ENCODE data around the gene TBC1D26.
"Not testable (repeated sequence)": the region's sequence is repeated elsewhere in the genome, so short reads cannot be mapped to it uniquely, and the experiment has no call there.

TBC1D26 gene

DNA sequence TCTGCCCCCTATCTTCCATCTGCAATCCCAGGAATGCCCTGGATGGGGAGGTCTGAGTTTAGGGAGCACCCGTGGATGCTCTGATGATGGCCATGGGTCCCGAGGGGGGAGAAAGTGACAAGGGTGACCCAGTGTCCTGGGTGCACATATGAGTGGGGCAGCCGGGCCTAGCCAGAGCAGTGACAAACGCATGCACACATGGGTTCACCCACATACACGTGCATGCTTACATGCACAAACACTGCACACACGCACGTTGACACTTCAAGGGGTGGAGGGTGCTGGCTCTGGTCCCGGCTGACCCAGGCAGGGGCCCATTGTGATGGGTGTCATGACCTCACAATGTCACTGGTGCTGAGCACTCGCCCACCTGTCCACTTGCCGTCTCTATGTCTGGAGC, at the start of gene TBC1D26:
TSS of gene TBC1D26 (plus strand) at position 384 of the 400 bp plus-strand sequence. CDS start 3,066 bp downstream, outside the sequence.
- H3K36me3 ChIP-seq (ENCODE audit: control insufficient read depth, insufficient read depth, low read length); H3K4me1 ChIP-seq (ENCODE audit: control insufficient read depth, insufficient read depth, low read length); H3K27me3 ChIP-seq (ENCODE audit: control insufficient read depth, insufficient read depth, low read length); H3K9me3 ChIP-seq (ENCODE audit: control insufficient read depth, low read length); H3K9ac ChIP-seq (ENCODE audit: low read length); H3K4me3 ChIP-seq (ENCODE audit: low read length): not testable (repeated sequence)

DNA sequence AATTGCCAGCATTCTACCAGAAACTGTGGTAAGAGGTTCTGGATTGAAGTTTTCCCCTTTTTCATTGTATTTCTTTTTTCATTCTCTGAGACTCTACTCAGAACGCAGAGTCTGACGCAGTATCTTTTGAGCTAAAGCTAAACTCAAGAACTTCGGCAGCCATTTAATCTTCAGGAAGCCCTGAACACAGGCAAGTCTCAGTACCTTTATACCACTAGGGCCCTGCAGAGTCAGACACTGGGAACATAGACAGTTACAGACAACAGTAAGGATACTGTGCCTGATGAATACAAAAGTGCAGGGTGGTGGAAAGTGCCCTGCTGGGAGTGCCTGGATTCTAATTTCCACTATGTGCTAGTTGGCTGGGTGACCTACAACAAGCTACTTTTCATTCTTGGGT, 48.9 kb upstream of the TBC1D26 start:
- H3K36me3 ChIP-seq (ENCODE audit: control insufficient read depth, insufficient read depth, low read length); H3K27me3 ChIP-seq (ENCODE audit: control insufficient read depth, insufficient read depth, low read length); H3K4me3 ChIP-seq (ENCODE audit: low read length); H3K9ac ChIP-seq (ENCODE audit: low read length); H3K4me1 ChIP-seq (ENCODE audit: control insufficient read depth, insufficient read depth, low read length); H3K9me3 ChIP-seq (ENCODE audit: control insufficient read depth, low read length): not testable (repeated sequence)

DNA sequence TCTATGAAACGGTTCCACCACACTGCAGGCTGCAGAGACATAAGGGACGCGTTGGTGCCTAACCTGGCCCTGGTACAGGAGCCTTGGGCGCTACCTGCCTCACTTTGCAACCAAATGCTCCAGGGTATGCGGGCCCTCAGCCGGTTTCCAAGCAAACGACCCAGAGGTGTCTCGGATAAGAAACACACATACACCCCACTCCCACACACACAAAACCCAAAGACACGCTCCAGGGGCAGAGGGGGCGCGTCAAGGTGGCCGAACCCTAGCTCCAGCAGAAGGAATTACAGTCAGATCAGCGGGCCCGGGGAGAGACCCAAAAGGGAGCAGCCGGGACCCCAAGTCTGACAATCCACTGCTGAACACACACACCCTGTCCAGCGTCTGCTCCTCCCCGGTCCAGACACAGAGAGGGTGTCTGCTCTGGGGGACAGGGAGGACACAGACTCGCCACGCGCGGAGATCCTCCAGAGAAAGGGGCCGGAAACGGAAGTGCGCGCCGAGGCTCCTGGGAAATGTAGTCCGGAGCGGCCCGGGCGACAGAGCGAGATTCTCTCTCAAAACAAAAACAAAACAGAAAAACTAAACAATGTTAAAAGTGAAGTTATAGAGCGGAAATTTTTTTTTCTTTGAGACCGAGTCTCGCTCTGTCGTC, 48.1 kb upstream of the TBC1D26 start, which contains the start of gene TRIM16:
TSS of gene TRIM16 (minus strand) at position 488 of the 655 bp plus-strand sequence. CDS start 32,702 bp downstream, outside the sequence.
- not testable (repeated sequence) for H3K4me1 ChIP-seq (ENCODE audit: control insufficient read depth, insufficient read depth, low read length); H3K9me3 ChIP-seq (ENCODE audit: control insufficient read depth, low read length); H3K36me3 ChIP-seq (ENCODE audit: control insufficient read depth, insufficient read depth, low read length); H3K27me3 ChIP-seq (ENCODE audit: control insufficient read depth, insufficient read depth, low read length)
- H3K4me3 ChIP-seq (ENCODE audit: low read length): peak within 1 kb of the TSS; percentile 46
- H3K9ac ChIP-seq (ENCODE audit: low read length): peak within 1 kb of the TSS; percentile 73

DNA sequence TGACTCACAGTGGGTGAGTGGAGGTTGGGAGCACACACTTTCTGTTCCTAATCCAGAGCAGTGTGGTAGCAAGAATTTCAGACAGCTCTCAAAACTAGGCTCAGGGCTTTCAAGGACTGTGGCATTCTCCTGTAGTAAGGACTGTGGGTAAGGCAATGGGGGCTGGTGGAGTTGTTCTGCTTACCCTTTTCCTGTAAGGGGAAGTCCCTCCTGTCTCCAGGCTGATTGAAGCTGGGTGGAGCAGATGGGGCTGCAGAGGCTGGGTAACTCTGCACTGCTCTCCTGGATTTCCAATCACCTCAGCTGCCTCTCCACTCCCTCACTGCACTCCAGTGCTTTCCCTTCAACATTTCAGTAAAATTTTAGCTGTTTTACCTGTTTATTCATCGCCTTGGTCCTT, 44.6 kb upstream of the TBC1D26 start:
- H3K9ac ChIP-seq (ENCODE audit: low read length); H3K9me3 ChIP-seq (ENCODE audit: control insufficient read depth, low read length); H3K4me1 ChIP-seq (ENCODE audit: control insufficient read depth, insufficient read depth, low read length); H3K36me3 ChIP-seq (ENCODE audit: control insufficient read depth, insufficient read depth, low read length); H3K4me3 ChIP-seq (ENCODE audit: low read length); H3K27me3 ChIP-seq (ENCODE audit: control insufficient read depth, insufficient read depth, low read length): not testable (repeated sequence)

DNA sequence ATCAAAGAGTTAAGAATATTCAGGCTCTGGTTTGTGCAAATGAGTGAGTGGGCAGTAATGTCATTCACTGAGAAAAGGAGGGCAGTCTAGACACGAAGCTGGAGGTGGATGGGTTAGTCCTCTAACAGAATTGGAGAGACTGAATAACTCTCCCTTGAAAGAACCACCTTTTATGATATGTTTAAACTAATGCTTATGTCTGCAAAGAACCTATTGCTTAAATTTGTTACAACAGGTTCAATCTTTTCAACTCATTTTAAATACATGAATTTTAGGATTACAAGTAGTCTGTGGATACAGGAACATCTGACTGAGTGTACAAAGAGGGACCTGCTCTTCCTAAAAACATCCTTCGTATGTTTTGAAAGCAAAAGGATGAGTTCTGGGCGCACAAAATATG, 33.1 kb upstream of the TBC1D26 start:
- not testable (repeated sequence) for H3K36me3 ChIP-seq (ENCODE audit: control insufficient read depth, insufficient read depth, low read length); H3K4me1 ChIP-seq (ENCODE audit: control insufficient read depth, insufficient read depth, low read length); H3K27me3 ChIP-seq (ENCODE audit: control insufficient read depth, insufficient read depth, low read length); H3K9me3 ChIP-seq (ENCODE audit: control insufficient read depth, low read length)
- Histone ChIP-seq H3K4me3 (ENCODE audit: low read length) (peak overlapping the region; percentile 36), H3K9ac (ENCODE audit: low read length) (peak overlapping the region; percentile 55)

DNA sequence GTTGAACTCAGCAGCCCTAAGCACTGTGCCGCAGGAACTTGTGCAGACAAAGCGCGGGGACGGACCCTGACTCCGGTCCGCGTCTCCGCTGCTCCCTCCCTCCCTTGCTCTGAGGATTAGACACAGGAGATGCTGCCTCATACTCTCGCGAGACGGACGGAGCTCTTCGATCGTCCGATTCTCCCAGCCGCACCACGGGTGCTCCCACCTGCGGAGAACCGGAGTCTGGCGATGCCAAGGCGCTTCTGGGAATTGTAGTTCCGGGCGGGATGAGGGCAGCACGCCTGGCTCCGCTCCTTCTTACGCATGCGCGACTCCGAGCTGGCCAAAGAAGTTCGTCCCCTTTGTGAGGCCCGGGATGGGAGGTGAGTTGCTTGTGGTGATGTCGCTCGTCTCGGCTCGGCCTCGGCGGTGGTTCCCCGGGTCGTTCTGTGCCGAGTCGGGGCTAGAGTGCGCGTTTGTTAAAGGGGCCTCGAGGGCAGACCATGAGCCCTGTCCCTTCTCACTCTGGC, 32.6 kb upstream of the TBC1D26 start, which contains the start of gene ZNF286A:
TSS of gene ZNF286A (plus strand) at position 340 of the 512 bp plus-strand sequence. CDS start 578 bp downstream, outside the sequence.
- H3K36me3 ChIP-seq (ENCODE audit: control insufficient read depth, insufficient read depth, low read length); H3K27me3 ChIP-seq (ENCODE audit: control insufficient read depth, insufficient read depth, low read length); H3K9me3 ChIP-seq (ENCODE audit: control insufficient read depth, low read length); H3K4me1 ChIP-seq (ENCODE audit: control insufficient read depth, insufficient read depth, low read length): not testable (repeated sequence)
- H3K9ac ChIP-seq (ENCODE audit: low read length): peak within 1 kb of the TSS; percentile 55
- H3K4me3 ChIP-seq (ENCODE audit: low read length): peak within 1 kb of the TSS; percentile 36

DNA sequence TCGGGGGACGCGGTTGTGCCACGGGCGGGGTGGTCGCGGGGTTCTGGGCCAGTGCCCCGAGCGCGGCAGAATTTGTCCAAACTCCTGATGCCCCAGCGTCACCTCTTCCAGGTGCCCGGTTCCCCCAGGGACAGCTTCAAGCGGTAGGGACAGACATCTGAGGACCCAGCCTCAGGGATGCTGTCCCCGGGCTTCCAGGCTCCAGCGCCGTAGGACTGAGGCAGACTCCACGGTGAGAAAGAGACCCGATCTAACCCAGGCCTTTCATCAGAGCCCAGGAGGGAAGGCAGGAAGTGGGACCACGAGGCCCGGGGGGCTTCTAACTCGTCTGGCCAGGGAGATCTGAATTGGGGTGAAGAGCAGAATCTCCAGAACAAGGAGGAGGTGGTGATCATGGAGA, 32.1 kb upstream of the TBC1D26 start:
- H3K9ac ChIP-seq (ENCODE audit: low read length): peak overlapping the region; percentile 55
- not testable (repeated sequence) for H3K27me3 ChIP-seq (ENCODE audit: control insufficient read depth, insufficient read depth, low read length)

DNA sequence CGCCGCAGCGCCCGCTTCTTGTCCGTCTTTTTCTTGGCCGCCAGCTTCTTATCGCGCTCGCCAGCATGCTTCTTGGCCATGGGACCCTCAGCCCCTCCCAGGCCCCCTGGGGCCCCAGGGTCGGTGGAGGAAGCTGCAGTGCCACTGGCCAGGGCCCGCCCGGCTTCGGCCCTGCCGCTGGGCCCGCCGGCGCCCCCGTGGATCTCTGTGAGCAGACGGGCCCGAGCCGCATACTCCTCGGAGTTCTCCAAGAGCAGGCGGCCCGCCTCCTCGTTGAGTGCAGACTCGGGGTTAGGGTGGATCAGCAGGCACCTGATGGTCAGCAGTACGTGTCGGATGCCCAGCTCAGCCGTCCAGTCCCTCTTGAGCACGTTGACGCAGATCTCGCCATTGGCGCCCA, 27.8 kb upstream of the TBC1D26 start:
- not testable (repeated sequence) for H3K36me3 ChIP-seq (ENCODE audit: control insufficient read depth, insufficient read depth, low read length); H3K4me3 ChIP-seq (ENCODE audit: low read length); H3K27me3 ChIP-seq (ENCODE audit: control insufficient read depth, insufficient read depth, low read length); H3K9ac ChIP-seq (ENCODE audit: low read length); H3K4me1 ChIP-seq (ENCODE audit: control insufficient read depth, insufficient read depth, low read length); H3K9me3 ChIP-seq (ENCODE audit: control insufficient read depth, low read length)

More for the DNA sequence above, 32.1 kb upstream of the TBC1D26 start:
- H3K36me3 ChIP-seq (ENCODE audit: control insufficient read depth, insufficient read depth, low read length); H3K9me3 ChIP-seq (ENCODE audit: control insufficient read depth, low read length); H3K4me3 ChIP-seq (ENCODE audit: low read length); H3K4me1 ChIP-seq (ENCODE audit: control insufficient read depth, insufficient read depth, low read length): not testable (repeated sequence)

DNA sequence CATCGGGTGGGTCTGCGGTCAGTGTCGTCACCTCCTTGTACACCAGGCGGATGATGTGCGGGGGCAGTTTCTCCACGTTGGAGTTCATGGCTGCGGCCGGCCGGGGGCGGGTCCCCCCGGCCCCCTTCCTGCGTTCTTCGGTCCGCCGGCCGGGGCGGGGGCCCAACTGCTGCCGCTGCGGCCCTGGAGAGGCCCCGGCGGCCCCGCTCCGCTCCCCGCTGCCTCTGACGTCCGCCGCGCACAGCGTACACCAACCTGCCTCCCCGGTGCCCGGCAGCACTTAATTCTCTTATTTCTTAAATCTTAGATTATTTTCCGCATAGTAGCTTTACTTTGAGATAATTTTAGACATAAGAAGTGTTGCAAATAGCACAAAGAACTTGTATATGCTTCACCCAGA, 27.3 kb upstream of the TBC1D26 start:
- H3K36me3 ChIP-seq (ENCODE audit: control insufficient read depth, insufficient read depth, low read length); H3K27me3 ChIP-seq (ENCODE audit: control insufficient read depth, insufficient read depth, low read length); H3K4me1 ChIP-seq (ENCODE audit: control insufficient read depth, insufficient read depth, low read length); H3K9ac ChIP-seq (ENCODE audit: low read length); H3K9me3 ChIP-seq (ENCODE audit: control insufficient read depth, low read length); H3K4me3 ChIP-seq (ENCODE audit: low read length): not testable (repeated sequence)

DNA sequence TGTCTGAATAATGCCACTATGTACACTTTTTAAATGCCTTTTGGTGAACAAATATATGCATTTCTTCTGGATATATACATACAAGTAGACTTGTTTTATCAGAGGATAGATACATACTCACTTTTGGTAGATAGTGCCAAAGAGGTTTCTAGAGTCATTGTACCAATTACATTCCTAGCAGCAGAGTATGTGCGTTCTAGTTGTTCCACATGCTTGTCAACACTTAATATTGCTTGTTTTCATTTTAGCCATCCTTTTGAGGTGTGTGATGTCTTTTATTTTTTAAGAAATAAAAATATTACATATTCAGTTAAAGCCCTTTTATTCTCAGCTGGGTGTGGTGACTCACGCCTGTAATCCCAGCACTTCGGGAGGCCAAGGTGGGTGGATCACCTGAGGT, 23.2 kb upstream of the TBC1D26 start:
- not testable (repeated sequence) for H3K9ac ChIP-seq (ENCODE audit: low read length); H3K27me3 ChIP-seq (ENCODE audit: control insufficient read depth, insufficient read depth, low read length); H3K9me3 ChIP-seq (ENCODE audit: control insufficient read depth, low read length); H3K4me1 ChIP-seq (ENCODE audit: control insufficient read depth, insufficient read depth, low read length); H3K4me3 ChIP-seq (ENCODE audit: low read length); H3K36me3 ChIP-seq (ENCODE audit: control insufficient read depth, insufficient read depth, low read length)

DNA sequence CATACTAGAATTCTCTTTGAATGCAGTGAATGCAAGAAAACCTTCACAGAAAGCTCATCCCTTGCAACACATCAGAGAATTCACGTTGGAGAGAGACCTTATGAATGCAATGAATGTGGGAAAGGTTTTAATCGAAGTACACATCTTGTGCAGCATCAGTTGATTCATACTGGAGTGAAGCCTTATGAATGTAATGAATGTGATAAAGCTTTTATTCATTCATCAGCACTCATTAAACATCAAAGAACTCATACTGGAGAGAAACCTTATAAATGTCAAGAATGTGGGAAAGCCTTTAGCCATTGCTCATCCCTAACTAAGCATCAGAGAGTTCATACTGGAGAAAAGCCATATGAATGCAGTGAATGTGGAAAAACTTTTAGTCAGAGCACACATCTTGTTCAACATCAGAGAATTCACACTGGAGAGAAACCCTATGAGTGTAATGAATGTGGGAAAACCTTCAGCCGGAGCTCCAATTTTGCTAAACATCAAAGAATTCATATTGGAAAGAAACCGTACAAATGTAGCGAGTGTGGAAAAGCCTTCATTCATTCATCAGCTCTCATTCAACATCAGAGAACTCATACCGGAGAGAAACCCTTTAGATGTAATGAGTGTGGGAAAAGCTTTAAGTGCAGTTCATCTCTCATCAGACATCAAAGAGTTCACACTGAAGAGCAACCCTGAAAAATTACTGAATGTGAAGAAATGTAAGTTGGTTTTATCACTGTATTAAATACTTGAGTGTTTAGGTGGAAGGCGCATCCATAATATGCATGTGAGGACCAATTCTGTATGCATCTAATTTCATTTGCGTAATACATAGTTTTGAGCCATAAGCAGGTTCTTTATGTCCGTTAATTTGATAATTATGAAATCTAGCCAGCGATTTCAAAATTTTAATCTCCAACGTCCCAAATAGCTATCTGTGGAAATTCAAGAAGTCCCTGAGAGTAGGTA, 15.2 kb upstream of the TBC1D26 start:
- not testable (repeated sequence) for H3K27me3 ChIP-seq (ENCODE audit: control insufficient read depth, insufficient read depth, low read length); H3K4me3 ChIP-seq (ENCODE audit: low read length); H3K9me3 ChIP-seq (ENCODE audit: control insufficient read depth, low read length); H3K4me1 ChIP-seq (ENCODE audit: control insufficient read depth, insufficient read depth, low read length); H3K36me3 ChIP-seq (ENCODE audit: control insufficient read depth, insufficient read depth, low read length); H3K9ac ChIP-seq (ENCODE audit: low read length)

DNA sequence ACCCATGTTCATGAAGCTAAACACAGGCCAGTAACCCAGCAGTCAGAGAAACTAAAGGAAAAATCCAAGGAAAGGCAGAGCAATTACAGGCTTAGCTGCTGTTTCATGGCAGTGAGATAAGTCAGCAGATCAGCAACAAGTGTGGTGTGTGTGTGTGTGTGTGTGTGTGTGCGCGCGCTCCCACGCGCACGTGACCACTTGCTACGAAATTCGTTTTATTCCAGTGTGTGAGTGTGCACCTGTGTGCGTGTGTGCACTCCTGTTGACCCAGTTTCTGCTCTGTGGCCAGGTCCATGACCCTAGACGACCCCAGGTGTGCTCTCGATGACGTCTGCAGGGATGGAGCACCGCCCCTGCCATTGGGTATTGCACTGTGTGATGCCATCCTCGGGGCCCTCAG, 1.5 kb upstream of the TBC1D26 start:
- H3K9me3 ChIP-seq (ENCODE audit: control insufficient read depth, low read length); H3K4me1 ChIP-seq (ENCODE audit: control insufficient read depth, insufficient read depth, low read length); H3K27me3 ChIP-seq (ENCODE audit: control insufficient read depth, insufficient read depth, low read length); H3K4me3 ChIP-seq (ENCODE audit: low read length); H3K36me3 ChIP-seq (ENCODE audit: control insufficient read depth, insufficient read depth, low read length); H3K9ac ChIP-seq (ENCODE audit: low read length): not testable (repeated sequence)

All from mucosa of stomach (tissue), 1 donor.